Fibroblast of mammary gland (primary cell): ENCODE measurements around the gene PARD6G.

ENCODE experiments used
- DNase-seq: peaks from one replicate; pipeline ENCODE4 v3.0.0-alpha.2; 2010; ENCODE audit warnings: low read depth
- H3K4me3 ChIP-seq: 2 replicates; pipeline ENCODE4 v1.5.1; 2011; ENCODE audit warnings: low read depth, mild to moderate bottlenecking, low read length, moderate library complexity; ENCODE audit not compliant: control insufficient read depth
- CTCF ChIP-seq: conservative IDR thresholded peaks from 2 replicates; pipeline ENCODE4 v1.5.1; 2011; ENCODE audit warnings: low read depth, low read length, inconsistent platforms; ENCODE audit not compliant: control insufficient read depth, insufficient read depth

The PARD6G gene

GRCh38 chr18:80253871-80254492 is 6.7 kb upstream of the PARD6G start:
- DNase-seq = peak; percentile 12
- no peak overlapping the region for H3K4me3 ChIP-seq
- no peak for TF ChIP-seq CTCF

GRCh38 chr18:80253236-80253635 is 5.9 kb upstream of the PARD6G start:
- TF ChIP-seq CTCF = no peak
- no peak overlapping the region for H3K4me3 ChIP-seq
- no peak for DNase-seq

- DNase-seq = peak; percentile 58
- TF ChIP-seq CTCF = no peak
- no peak overlapping the region for H3K4me3 ChIP-seq
Observed at GRCh38 chr18:80252136-80252535, 4.8 kb upstream of the PARD6G start.

GRCh38 chr18:80251700-80252099 is 4.4 kb upstream of the PARD6G start:
- no peak for TF ChIP-seq CTCF
- DNase-seq = no peak

GRCh38 chr18:80250740-80251364 is 3.5 kb upstream of the PARD6G start:
- no peak for TF ChIP-seq CTCF
- no peak for DNase-seq
- no peak overlapping the region for H3K4me3 ChIP-seq

More at GRCh38 chr18:80251700-80252099, 4.4 kb upstream of the PARD6G start:
- H3K4me3 ChIP-seq = no peak overlapping the region

GRCh38 chr18:80249217-80250093 is 2.1 kb upstream of the PARD6G start:
- DNase-seq = peak; percentile 40
- no peak overlapping the region for H3K4me3 ChIP-seq
- TF ChIP-seq CTCF = no peak
